CD4-positive, alpha-beta memory T cell (primary cell): ENCODE data around the gene COBLL1. TPM values are rescaled to one million over a fixed set of nuclear protein-coding genes. Genes with fewer than 3 reads are reported as not detected.

Experiments used
- CTCF ChIA-PET: fragments of 350-600 bp; sonication (Branson Sonifier 250); formaldehyde crosslinking; loops from one replicate; lab custom pipeline; 2021; ENCODE audit warnings: inconsistent platforms; ENCODE audit not compliant: partially characterized antibody; lab: Charles Lee
- POLR2A ChIA-PET: fragments of 350-600 bp; sonication (Branson Sonifier 250); formaldehyde crosslinking; loops from one replicate; lab custom pipeline; 2021; ENCODE audit not compliant: partially characterized antibody; lab: Charles Lee
- DNase-seq, 5 donors: peaks; one replicate each; pipeline versions ENCODE4 v3.0.0 to v3.0.0-alpha.2; 2020 to 2022; ENCODE audit warnings: mixed read lengths in 1 of 5
- H3K27ac ChIP-seq: one replicate; pipeline ENCODE4 v1.7.0; 2013; ENCODE audit warnings: low read depth, low read length
- H3K27me3 ChIP-seq: 2 replicates; pipeline ENCODE4 v1.7.0; 2013; ENCODE audit warnings: mild to moderate bottlenecking, low read length, moderate library complexity; ENCODE audit not compliant: insufficient read depth
- H3K36me3 ChIP-seq: 2 replicates; pipeline ENCODE4 v1.7.0; 2013; ENCODE audit warnings: mild to moderate bottlenecking, low read length, moderate library complexity; ENCODE audit not compliant: insufficient read depth
- H3K4me1 ChIP-seq: 2 replicates; pipeline ENCODE4 v1.7.0; 2013; ENCODE audit warnings: mild to moderate bottlenecking, low read length, moderate library complexity; ENCODE audit not compliant: insufficient read depth
- H3K4me3 ChIP-seq, 2 donors: one replicate each; pipeline ENCODE4 v1.7.0; 2013; ENCODE audit warnings: low read length in 2 of 2, mild to moderate bottlenecking in 1 of 2
- H3K9me3 ChIP-seq, 2 donors: one replicate each; pipeline ENCODE4 v1.7.0; 2013; ENCODE audit warnings: low read length in 2 of 2, control low read depth in 1 of 2; ENCODE audit not compliant: control insufficient read depth in 1 of 2
- H3K27ac Mint-ChIP-seq, 7 donors: one replicate each; pipeline ENCODE4 v1.8.0; 2020 to 2021; ENCODE audit warnings: mixed read lengths in 7 of 7, mild to moderate bottlenecking in 6 of 7, inconsistent platforms in 3 of 7, moderate library complexity in 3 of 7
- H3K27me3 Mint-ChIP-seq, 2 donors: one replicate each; pipeline ENCODE4 v1.8.0; 2020 to 2021; ENCODE audit warnings: mixed read lengths in 2 of 2
- H3K36me3 Mint-ChIP-seq, 2 donors: one replicate each; pipeline ENCODE4 v1.8.0; 2020 to 2021; ENCODE audit warnings: mixed read lengths in 2 of 2, inconsistent platforms in 1 of 2, mild to moderate bottlenecking in 1 of 2
- H3K4me1 Mint-ChIP-seq, 4 donors: one replicate each; pipeline ENCODE4 v1.8.0; 2020 to 2021; ENCODE audit warnings: mixed read lengths in 4 of 4, mild to moderate bottlenecking in 1 of 4
- H3K4me3 Mint-ChIP-seq, 8 donors: one replicate each; pipeline ENCODE4 v1.8.0; 2020 to 2021; ENCODE audit warnings: mixed read lengths in 8 of 8, mild to moderate bottlenecking in 7 of 8, moderate library complexity in 6 of 8, inconsistent platforms in 3 of 8
- H3K9me3 Mint-ChIP-seq, 8 donors: one replicate each; pipeline ENCODE4 v1.8.0; 2020 to 2021; ENCODE audit warnings: mixed read lengths in 8 of 8, mild to moderate bottlenecking in 5 of 8, inconsistent platforms in 3 of 8, moderate library complexity in 1 of 8
- intact Hi-C: fragments of 100-400 bp; cut with micrococcal nuclease; formaldehyde crosslinking; loops from one replicate; pipeline ENCODE4 v1.15.1; 2023
- polyA plus RNA-seq, 2 donors: library from polyadenylated mRNA; unstranded; fragments of 300-500 nt; fragmentation: Illumina TruSeq; gene quantifications; one replicate each; pipeline ENCODE4 v1.2.3, GENCODE V29; 2021
- total RNA-seq, 2 experiments: library from RNA; stranded (reverse); gene quantifications; one replicate each; pipeline ENCODE4 v1.2.3, GENCODE V29; 2021

Gene COBLL1
- total and polyA plus RNA-seq, 4 experiments from 2014 or later, result 0.42 TPM; not detected in 3

DNA sequence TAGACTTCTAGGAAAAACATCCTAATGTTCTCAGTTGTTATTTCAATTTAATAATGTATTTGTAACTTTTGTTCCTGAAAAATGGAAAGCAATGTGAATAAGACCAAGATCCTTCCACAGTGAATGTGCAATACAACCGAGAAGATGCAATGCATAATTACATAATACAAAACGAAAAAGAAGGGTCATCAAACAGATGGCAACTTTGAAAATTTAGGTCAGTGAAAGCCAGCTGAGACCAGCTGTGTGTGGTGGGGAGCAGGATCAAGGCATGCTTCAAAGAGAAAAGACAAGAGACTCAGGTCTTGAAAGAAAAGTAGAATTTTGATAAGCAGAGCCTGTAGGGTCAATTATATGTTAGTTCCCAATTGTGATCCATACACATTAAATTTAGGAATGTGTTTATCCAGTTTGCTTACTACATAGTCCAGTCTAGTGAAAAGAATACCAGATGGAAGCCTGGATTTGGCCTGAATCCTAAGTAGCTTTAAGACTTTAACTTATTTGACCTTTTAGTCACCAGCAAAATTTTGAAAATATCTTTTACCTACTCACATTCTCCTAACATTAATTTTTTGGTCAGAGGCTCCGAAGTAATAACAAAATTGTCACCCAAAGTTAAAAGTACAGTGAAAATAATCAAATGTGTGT lies 93.7 kb downstream of the COBLL1 start:
- ChIA-PET CTCF (no interaction called here), POLR2A (no interaction called here)
- DNase-seq, result no peak
- no peaks in the 10 kb centered on the region for H3K9me3 ChIP-seq
- intact Hi-C loops, result no loop called here
- Mint-ChIP-seq H3K27me3 (peaks cover 0 to 3% of the 10 kb centered on the region in 2 donors), H3K27ac (no peak overlapping the region), H3K4me1 (no peaks in the 10 kb centered on the region), H3K9me3 (peaks cover 0 to 2% (median 0%) of the 10 kb centered on the region in 8 donors), H3K4me3 (no peak overlapping the region), H3K36me3 (no peaks in the 10 kb centered on the region)
- H3K27me3 ChIP-seq, result no peaks in the 10 kb centered on the region
- H3K36me3 ChIP-seq, result no peaks in the 10 kb centered on the region
- H3K4me1 ChIP-seq, result no peaks in the 10 kb centered on the region
- no peak overlapping the region for H3K4me3 ChIP-seq
- H3K27ac ChIP-seq, result no peak overlapping the region

DNA sequence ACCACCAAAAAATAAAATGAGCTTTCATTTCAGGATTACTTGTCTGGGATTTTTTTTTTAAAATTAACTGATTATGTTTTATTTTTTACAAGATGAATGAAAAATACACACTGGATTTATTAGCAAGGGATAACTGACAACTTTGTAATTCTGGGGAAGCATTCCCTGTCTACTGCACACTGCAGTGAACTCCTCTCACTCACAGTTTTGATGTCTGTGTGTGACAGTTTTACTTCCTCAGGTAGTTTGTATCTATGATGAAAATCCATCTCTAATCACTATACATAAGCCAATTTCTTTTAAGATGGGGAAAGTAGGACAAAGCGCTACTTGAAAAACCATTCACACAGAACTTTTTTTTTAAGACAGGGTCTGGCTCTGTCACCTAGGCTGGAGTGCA lies 94.5 kb downstream of the COBLL1 start:
- no peaks in the 10 kb centered on the region for H3K4me1 ChIP-seq
- no peaks in the 10 kb centered on the region for H3K36me3 ChIP-seq
- no peaks in the 10 kb centered on the region for H3K27me3 ChIP-seq
- ChIA-PET CTCF (no interaction called here), POLR2A (no interaction called here)
- peaks cover 0 to 2% (median 0%) of the 10 kb centered on the region in 8 donors for H3K9me3 Mint-ChIP-seq
- no peak overlapping the region for H3K4me3 ChIP-seq
- DNase-seq, result no peak
- no peak overlapping the region for H3K27ac ChIP-seq
- H3K27ac Mint-ChIP-seq, result no peak overlapping the region
- no peaks in the 10 kb centered on the region for H3K4me1 Mint-ChIP-seq
- no peaks in the 10 kb centered on the region for H3K36me3 Mint-ChIP-seq
- intact Hi-C loops, result no loop called here
- no peaks in the 10 kb centered on the region for H3K9me3 ChIP-seq
- peaks cover 0 to 3% of the 10 kb centered on the region in 2 donors for H3K27me3 Mint-ChIP-seq
- no peak overlapping the region for H3K4me3 Mint-ChIP-seq

DNA sequence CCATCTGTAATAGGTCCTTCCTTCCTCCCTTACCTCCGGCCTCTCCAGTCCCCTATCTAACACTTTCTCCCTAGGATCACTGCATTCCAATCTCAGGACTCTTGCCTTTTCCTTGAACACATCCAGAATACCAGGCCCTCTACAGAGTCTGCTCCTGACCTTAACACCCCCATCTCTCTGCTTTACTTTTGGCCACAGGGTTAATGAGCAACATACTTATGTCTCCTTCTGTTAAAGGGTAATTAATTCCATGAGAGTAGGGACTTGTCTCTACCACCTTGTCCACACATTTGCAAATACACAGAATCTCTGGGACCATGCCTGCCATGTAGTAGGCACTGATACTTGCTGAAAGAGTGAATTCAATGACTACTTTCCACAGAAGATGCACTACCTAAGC lies 94.9 kb downstream of the COBLL1 start:
- Mint-ChIP-seq H3K4me3 (no peak overlapping the region), H3K4me1 (no peaks in the 10 kb centered on the region), H3K27me3 (peaks cover 0 to 3% of the 10 kb centered on the region in 2 donors), H3K27ac (no peak overlapping the region), H3K36me3 (no peaks in the 10 kb centered on the region), H3K9me3 (peaks cover 0 to 2% (median 0%) of the 10 kb centered on the region in 8 donors)
- Histone ChIP-seq H3K36me3 (no peaks in the 10 kb centered on the region), H3K9me3 (no peaks in the 10 kb centered on the region), H3K4me1 (no peaks in the 10 kb centered on the region), H3K27ac (no peak overlapping the region), H3K4me3 (no peak overlapping the region), H3K27me3 (no peaks in the 10 kb centered on the region)
- intact Hi-C loops, result no loop called here
- ChIA-PET POLR2A (no interaction called here), CTCF (no interaction called here)
- DNase-seq, result no peak

DNA sequence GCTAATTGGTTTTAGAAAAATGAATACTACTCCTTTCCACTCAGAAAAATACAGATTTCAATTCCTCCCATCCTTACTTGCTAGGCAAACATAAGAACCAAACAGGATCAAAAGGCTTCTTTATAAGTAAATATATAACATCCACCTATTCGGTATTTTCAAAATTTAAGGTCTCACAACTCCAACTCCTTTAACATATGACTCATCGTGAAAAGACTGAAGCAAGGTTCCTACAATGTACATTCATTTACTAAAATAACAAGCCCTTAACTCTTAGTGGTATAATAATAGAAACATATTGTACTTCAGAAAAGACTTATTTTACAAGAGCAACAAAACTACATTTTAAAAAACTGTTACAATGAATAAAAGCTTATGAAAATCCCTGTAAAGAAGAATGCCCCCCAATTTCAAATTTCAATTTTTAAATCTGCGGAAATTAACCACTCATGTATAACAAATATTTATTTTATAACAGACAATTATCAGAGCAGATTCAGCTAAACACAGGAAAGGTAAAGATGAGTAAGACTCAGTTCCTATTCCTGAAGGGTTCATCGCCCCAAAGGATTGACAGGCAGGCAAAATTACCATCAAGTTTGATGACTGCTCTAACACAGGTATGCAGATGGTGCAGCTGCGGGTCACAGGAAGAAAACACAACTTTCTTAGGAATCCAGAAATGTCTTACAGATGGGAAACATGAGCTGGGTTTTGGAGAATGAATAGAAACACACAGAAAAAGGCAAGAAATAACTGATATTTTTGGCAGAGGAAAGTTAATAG lies 96.4 kb downstream of the COBLL1 start:
- H3K4me1 ChIP-seq, result no peaks in the 10 kb centered on the region
- no peaks in the 10 kb centered on the region for H3K36me3 ChIP-seq
- DNase-seq, result no peak
- H3K27ac Mint-ChIP-seq, result no peak overlapping the region
- H3K9me3 ChIP-seq, result no peaks in the 10 kb centered on the region
- no peaks in the 10 kb centered on the region for H3K27me3 ChIP-seq
- H3K4me3 ChIP-seq, result no peak overlapping the region
- H3K4me3 Mint-ChIP-seq, result no peak overlapping the region
- peaks cover 0 to 4% of the 10 kb centered on the region in 2 donors for H3K27me3 Mint-ChIP-seq
- H3K9me3 Mint-ChIP-seq, result peaks cover 0 to 5% (median 0%) of the 10 kb centered on the region in 8 donors
- no peak overlapping the region for H3K27ac ChIP-seq
- ChIA-PET CTCF (no interaction called here), POLR2A (no interaction called here)
- H3K36me3 Mint-ChIP-seq, result no peaks in the 10 kb centered on the region
- intact Hi-C loops, result no loop called here
- H3K4me1 Mint-ChIP-seq, result no peaks in the 10 kb centered on the region

DNA sequence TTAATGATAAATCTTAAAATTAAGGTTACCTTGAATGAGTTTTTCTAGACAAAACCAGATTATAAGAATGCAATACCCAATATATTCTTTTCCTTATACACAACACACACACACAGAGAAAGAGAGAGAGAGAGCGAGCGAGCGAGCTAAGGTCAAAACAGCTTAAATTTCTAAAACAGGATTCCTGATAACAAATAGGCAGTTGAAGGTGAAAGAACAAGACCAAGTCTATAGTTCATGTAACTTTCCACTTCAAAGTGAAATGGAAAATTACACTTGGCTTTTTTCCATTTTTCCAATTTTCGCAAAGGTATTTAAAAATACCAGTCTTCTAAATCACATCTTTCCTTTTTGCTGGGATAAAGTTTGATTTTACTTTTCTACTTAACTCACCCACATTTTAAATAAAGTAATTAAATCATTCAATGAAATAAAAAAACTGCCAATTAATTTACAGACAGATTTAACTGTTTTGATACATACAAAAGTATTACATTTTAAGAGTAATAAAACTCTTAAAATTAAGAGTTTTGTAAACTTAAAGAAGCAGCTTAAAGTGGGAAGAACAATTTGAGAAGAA lies 98.8 kb downstream of the COBLL1 start:
- ChIA-PET CTCF (no interaction called here), POLR2A (no interaction called here)
- intact Hi-C loops, result no loop called here
- H3K4me1 Mint-ChIP-seq, result no peaks in the 10 kb centered on the region
- H3K4me1 ChIP-seq, result no peaks in the 10 kb centered on the region
- no peaks in the 10 kb centered on the region for H3K36me3 ChIP-seq
- no peak overlapping the region for H3K4me3 Mint-ChIP-seq
- H3K36me3 Mint-ChIP-seq, result no peaks in the 10 kb centered on the region
- H3K9me3 Mint-ChIP-seq, result peaks cover 0 to 8% (median 0%) of the 10 kb centered on the region in 8 donors
- H3K27ac Mint-ChIP-seq, result no peak overlapping the region
- peaks cover 0 to 4% of the 10 kb centered on the region in 2 donors for H3K27me3 Mint-ChIP-seq
- no peaks in the 10 kb centered on the region for H3K9me3 ChIP-seq
- H3K27me3 ChIP-seq, result no peaks in the 10 kb centered on the region
- DNase-seq, result no peak
- no peak overlapping the region for H3K27ac ChIP-seq
- H3K4me3 ChIP-seq, result no peak overlapping the region

DNA sequence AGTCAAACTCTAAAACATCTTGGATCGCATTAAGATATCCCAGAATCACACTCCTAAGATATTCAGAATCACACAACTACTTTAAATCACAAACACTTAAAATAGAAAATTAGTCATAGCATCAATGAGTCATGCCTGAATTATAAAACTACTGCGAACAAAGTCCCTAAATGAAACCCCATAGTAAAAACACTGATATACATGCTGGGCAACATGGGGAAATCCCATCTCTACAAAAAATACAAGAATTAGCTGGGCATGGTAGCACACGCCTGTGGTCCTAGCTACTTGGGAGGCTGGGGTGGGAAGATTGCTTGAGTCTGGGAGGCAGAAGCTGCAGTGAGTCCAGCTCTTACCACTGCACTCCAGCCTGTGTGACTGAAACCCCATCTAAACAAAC lies 101.7 kb downstream of the COBLL1 start:
- no peaks in the 10 kb centered on the region for H3K9me3 ChIP-seq
- CTCF ChIA-PET, result no interaction called here
- DNase-seq, result no peak
- Mint-ChIP-seq H3K27ac (no peak overlapping the region), H3K27me3 (peaks cover 0 to 2% of the 10 kb centered on the region in 2 donors), H3K36me3 (no peaks in the 10 kb centered on the region), H3K4me1 (no peaks in the 10 kb centered on the region), H3K9me3 (peaks cover 0 to 8% (median 0%) of the 10 kb centered on the region in 8 donors), H3K4me3 (no peak overlapping the region)
- H3K27ac ChIP-seq, result no peak overlapping the region
- H3K27me3 ChIP-seq, result no peaks in the 10 kb centered on the region
- intact Hi-C loops, result no loop called here
- POLR2A ChIA-PET, result no interaction called here
- no peaks in the 10 kb centered on the region for H3K4me1 ChIP-seq
- H3K36me3 ChIP-seq, result no peaks in the 10 kb centered on the region
- no peak overlapping the region for H3K4me3 ChIP-seq

DNA sequence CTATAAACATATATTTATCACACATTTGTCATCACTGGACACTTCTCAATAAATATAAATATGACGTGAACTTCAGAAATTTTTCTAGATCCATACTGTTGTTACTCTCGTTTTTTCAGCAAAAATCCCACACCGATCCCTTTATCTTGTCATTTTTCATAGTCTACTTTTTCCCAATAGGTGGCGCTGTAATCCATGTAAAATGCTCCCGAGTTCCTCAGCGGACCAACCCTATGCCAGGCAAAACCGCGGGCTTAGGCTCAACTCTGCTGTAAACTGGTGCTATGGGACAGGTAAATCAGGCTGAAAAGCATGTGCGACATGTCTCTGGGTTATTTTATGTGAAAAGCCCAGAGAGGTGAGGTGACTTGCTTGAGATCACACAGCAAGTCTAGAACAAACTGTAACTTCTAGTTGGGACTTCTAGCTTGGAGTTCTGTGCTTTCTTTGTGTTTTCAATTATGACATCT lies 104.0 kb downstream of the COBLL1 start:
- H3K4me3 ChIP-seq, result no peak overlapping the region
- peaks cover 0 to 12% (median 0%) of the 10 kb centered on the region in 8 donors for H3K9me3 Mint-ChIP-seq
- intact Hi-C loops, result no loop called here
- no peaks in the 10 kb centered on the region for H3K4me1 Mint-ChIP-seq
- no peaks in the 10 kb centered on the region for H3K9me3 ChIP-seq
- H3K27me3 Mint-ChIP-seq, result peaks cover 0 to 2% of the 10 kb centered on the region in 2 donors
- H3K4me1 ChIP-seq, result no peaks in the 10 kb centered on the region
- H3K27ac ChIP-seq, result no peak overlapping the region
- no peak overlapping the region for H3K4me3 Mint-ChIP-seq
- no peak for DNase-seq
- no peaks in the 10 kb centered on the region for H3K36me3 Mint-ChIP-seq
- no peaks in the 10 kb centered on the region for H3K36me3 ChIP-seq
- H3K27ac Mint-ChIP-seq, result no peak overlapping the region
- no peaks in the 10 kb centered on the region for H3K27me3 ChIP-seq
- ChIA-PET CTCF (no interaction called here), POLR2A (no interaction called here)
